Hematopoietic multipotent progenitor cell (in vitro differentiated cells): ENCODE results near the gene ORM1. TPM values are rescaled to one million over a fixed set of nuclear protein-coding genes. Genes with fewer than 3 reads are reported as not detected.
"Not testable (repeated sequence)": the region's sequence is repeated elsewhere in the genome, so short reads cannot be mapped to it uniquely, and the experiment has no call there.

ENCODE experiments used
- DNase-seq, 3 donors: peaks; one replicate each; pipeline ENCODE4 v3.0.0-alpha.2; 2011 to 2015; ENCODE audit warnings: low read depth in 2 of 3, low spot score in 2 of 3
- total RNA-seq: library from RNA; depleted of rRNA; stranded (reverse); fragments of >200 nt; gene quantifications from one replicate; pipeline ENCODE4 v1.2.3, GENCODE V29; 2012

The ORM1 gene
- total RNA-seq, 1 donor = 0.27 TPM

- no peak for DNase-seq
These were observed 18.3 kb upstream of the ORM1 start for GRCh38 chr9:114304416-114305188.

- no peak for DNase-seq
These were observed 15.0 kb upstream of the ORM1 start for GRCh38 chr9:114307899-114308267.

GRCh38 chr9:114308361-114308950, 14.4 kb upstream of the ORM1 start:
- DNase-seq = no peak

GRCh38 chr9:114309096-114309495, 13.8 kb upstream of the ORM1 start:
- DNase-seq = no peak

GRCh38 chr9:114310471-114311450, 12.1 kb upstream of the ORM1 start:
- no peak for DNase-seq

GRCh38 chr9:114311571-114312512, 11.1 kb upstream of the ORM1 start:
- no peak for DNase-seq

GRCh38 chr9:114312513-114312875, 10.4 kb upstream of the ORM1 start:
- DNase-seq = no peak

- no peak for DNase-seq
These were observed 9.7 kb upstream of the ORM1 start for GRCh38 chr9:114313186-114313585.

GRCh38 chr9:114314256-114314867, 8.5 kb upstream of the ORM1 start:
- no peak for DNase-seq

GRCh38 chr9:114314881-114315722, 7.8 kb upstream of the ORM1 start:
- no peak for DNase-seq

- no peak for DNase-seq
These were observed 7.1 kb upstream of the ORM1 start for GRCh38 chr9:114315723-114316363.

- no peak for DNase-seq
These were observed 6.2 kb upstream of the ORM1 start for GRCh38 chr9:114316605-114317230.

- no peak for DNase-seq
These were observed 5.1 kb upstream of the ORM1 start for GRCh38 chr9:114317665-114318357.

GRCh38 chr9:114318416-114318815, 4.5 kb upstream of the ORM1 start:
- DNase-seq = no peak

- DNase-seq = no peak
These were observed 3.8 kb upstream of the ORM1 start for GRCh38 chr9:114319147-114319546.

GRCh38 chr9:114320710-114321109, 2.2 kb upstream of the ORM1 start:
- DNase-seq = not testable (repeated sequence)

GRCh38 chr9:114321759-114322158, 1.1 kb upstream of the ORM1 start:
- no peak for DNase-seq
